IPS DF 4.7 (cell line): ENCODE measurements around the gene PRR5.
"Not testable (repeated sequence)": the region's sequence is repeated elsewhere in the genome, so short reads cannot be mapped to it uniquely, and the experiment has no call there.

Source experiments
- DNase-seq: peaks from one replicate; pipeline ENCODE4 v3.0.0-alpha.2; 2013; ENCODE audit warnings: low spot score; ENCODE audit errors: extremely low read depth

Gene PRR5, protein sequence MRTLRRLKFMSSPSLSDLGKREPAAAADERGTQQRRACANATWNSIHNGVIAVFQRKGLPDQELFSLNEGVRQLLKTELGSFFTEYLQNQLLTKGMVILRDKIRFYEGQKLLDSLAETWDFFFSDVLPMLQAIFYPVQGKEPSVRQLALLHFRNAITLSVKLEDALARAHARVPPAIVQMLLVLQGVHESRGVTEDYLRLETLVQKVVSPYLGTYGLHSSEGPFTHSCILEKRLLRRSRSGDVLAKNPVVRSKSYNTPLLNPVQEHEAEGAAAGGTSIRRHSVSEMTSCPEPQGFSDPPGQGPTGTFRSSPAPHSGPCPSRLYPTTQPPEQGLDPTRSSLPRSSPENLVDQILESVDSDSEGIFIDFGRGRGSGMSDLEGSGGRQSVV

DNA sequence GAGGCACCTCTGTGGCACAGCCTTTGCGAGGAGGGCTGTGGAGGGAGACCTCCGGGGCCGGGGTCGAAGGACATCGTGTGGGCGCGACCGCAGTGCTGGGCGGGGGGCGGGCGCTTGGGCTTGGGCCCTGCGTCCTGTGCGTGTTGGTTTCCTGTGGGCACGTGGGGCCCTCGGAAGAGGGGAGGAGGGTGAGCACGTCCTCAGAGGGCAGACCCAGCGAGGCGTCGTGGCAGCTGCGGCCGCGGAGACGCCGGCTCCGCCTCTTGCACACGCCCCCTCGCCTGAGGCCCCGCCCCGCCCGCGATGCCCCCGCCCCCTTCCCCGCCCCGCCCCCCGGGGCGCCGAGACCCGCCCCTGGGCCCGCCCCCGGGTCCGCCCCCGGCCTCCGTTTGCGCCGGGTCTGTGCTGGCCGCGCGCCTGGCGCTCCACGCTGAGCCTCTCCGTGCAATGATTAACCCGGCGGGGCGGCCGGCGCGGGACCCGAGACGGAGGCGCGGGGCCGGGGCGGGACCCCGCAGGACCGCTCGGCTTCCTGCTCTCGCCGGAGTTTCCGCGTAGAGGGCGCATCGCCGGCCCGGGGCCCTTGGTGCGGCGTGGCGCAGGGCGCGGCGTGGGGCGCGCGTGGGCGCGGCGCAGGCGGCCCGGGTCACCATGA is at the start of gene PRR5:
PRR5 (plus strand) TSS at position 381 of the 655 bp plus-strand sequence; CDS start at position 652, 271 bp downstream.
- DNase-seq: no peak

DNA sequence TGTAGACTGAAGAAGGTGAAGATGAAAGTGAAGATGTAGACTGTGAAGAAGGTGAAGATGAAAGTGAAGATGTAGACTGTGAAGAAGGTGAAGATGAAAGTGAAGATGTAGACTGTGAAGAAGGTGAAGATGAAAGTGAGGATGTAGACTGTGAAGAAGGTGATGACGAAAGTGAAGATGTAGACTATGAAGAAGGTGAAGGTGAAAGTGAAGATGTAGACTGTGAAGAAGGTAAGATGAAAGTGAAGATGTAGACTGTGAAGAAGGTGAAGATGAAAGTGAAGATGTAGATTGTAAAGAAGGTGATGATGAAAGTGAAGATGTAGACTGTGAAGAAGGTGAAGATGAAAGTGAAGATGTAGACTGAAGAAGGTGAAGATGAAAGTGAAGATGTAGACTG is 49.1 kb upstream of the PRR5 start:
- DNase-seq: not testable (repeated sequence)

DNA sequence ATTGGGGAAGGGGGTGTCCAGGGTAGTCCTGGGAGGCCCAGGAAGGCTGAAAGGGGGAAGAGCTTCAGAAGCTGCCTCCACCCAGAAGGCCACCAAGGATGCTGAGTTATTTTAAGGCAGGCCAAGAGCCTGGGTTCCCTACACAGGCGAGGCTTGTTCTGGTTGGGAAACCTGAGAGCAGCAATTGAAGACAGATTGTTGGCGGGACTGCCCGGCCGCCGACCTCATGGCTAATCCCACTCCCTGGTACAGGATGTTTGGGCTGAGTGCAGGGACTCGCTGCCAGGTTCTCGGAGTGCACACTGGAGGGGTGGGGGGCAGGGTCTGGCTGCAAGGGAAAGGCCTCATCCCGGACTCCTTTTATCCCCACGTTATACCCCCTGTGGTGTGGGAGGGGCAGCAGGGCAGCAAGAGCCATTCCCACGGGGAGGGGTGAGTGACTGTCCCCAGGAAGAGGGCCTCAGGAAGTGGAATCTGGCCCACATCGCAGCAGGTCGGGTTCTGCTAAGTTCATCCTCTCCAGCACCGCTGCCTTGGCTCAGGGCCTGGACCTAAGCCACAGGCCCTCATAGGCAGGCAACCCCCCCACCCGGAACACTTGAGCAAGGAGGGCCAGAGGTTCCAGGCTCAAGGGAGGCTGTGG is 43.6 kb upstream of the PRR5 start:
- DNase-seq: no peak

DNA sequence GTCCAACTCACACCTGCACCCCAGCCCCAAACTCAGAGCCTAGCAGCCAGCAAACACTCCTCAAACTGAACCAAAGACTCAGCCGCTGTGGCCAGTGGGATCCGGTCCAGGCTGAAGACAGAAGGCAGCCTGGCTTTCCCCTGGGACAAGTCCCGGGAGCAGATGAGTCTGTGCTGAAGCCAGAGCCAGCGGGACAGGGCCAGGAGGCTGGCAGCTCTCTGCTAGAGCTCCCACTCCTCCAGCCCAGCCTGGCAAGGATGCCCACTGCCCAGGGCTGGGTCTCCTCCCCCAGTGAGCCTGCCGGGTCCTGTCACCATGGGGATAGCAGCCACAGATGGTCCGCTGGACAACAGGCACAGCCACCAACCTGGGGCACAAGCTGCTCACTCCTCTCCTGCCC is 42.9 kb upstream of the PRR5 start:
- no peak for DNase-seq

DNA sequence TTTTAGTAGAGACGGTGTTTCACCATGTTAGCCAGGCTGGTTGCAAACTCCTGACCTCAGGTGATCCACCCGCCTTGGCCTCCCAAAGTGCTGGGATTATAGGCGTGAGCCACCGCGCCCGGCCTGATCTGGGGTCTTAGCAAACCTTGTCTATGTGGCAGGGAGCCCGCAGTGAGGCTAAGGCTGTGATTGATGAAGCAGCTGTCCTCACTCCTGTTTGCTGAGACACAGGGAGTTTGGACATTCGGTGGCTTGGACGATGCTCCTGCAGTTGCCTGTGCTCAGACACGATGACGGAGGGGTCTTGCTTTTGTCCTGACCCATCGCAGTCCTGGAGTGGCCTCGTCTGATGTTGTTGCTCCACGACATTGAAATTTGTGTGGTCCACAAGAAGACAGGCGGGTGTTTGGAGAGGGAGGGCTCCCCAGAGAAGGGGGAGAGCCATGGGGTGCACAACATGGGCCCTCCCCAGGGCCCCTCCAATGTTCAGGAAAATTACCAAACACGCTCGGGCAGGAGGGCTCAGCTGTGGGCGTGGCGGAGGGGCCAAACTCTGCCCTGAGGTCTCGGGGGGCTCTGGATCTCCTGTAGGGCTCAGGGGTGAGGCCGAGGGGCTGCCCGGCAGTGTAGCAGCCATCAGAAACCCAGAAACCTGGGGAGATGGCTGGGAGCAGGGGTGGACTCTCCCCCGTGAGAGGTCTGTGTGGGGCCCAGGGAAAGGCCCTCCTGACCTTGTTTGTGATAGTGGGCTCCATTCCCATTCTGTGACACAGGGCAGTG is 41.8 kb upstream of the PRR5 start:
- DNase-seq: no peak

DNA sequence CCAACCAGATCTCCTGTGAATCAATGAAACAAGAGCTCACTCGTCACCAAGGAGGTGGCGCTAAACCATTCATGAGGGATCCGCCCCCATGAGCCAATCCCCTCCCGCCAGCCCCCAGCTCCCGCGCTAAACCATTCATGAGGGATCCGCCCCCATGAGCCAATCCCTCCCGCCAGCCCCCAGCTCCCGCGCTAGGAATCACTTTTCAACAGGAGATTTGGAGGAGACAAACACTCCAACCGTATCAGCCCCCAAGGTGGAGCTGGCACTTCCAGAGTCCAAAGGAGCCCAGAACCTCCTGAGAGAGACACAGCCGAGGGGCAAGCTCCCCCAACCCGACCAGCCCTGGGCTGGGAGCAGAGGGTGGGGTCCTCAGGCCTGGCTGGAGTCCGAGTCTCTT is 40.9 kb upstream of the PRR5 start:
- no peak for DNase-seq

DNA sequence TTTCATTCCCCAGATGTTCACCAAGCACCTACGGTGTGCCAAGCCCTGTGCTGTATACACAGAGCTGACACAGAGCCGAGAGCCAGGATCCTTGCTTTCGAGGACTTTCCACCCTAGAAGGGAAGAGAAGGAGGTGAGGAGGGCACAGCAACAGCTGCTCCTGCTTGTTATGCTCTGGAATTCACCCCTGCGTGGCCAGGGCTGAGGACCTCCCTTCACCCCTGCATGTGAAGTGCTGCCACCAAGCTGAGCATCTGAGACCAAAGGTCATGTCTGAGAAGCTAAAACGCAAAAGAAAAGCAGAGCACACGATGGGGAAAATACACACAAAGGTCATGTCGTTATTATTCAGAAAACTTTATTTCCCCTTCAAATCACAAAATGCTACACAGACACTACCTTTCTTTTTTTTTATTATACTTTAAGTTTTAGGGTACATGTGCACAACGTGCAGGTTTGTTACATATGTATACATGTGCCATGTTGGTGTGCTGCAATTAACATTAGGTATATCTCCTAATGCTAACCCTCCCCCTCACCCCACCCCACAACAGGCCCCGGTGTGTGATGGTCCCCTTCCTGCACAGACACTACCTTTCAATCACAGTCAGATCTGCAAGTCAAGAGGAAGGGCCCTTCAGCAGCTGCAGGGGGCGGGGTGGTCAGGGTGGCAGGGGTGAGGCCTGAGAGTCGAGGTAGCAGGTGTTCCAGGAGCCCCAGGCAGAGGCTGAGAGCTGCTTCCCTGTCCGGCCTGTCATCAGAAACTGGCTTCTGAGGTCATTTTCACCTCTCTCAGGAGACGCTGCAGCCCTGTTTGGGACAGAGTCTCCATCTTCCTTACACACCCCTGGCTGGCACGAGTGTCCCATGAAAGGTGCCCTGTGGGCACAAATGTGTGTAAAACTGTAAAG is 40.1 kb upstream of the PRR5 start:
- DNase-seq: no peak

DNA sequence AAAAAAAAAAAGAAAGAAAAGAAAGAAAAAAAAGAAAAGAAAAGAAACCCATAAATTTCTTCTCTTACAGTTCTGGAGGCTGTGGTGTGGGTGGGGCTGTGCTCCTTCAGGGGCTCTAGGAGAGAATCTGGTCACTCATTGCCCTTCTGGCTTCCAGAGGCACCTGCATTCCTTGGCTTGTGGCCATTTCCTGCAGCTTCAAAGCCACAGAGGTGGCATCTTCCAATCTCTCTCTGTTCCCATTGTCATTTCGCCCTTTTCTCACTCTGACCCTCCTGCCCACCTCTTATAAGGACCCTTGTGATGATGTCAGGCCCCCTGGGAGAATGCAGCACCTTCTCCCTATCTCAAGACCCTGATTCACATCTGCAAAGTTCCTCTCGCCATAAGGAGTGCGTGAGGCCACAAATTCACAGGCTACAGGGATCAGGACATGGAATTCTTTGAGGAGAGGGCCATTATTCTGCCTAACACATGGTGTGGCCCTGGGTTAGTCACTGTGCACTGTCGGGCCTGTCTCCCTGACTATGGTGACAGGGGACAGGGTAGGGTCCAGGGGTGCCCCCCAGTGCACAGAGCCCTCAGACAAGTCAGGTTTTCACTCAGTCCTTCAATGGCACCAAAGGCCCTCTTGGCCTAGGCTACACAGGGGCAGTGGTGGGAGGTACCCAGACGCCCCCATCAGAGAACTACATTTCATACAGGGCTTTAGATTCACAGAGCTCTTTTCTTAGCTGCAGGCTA is 38.6 kb upstream of the PRR5 start:
- DNase-seq: no peak

DNA sequence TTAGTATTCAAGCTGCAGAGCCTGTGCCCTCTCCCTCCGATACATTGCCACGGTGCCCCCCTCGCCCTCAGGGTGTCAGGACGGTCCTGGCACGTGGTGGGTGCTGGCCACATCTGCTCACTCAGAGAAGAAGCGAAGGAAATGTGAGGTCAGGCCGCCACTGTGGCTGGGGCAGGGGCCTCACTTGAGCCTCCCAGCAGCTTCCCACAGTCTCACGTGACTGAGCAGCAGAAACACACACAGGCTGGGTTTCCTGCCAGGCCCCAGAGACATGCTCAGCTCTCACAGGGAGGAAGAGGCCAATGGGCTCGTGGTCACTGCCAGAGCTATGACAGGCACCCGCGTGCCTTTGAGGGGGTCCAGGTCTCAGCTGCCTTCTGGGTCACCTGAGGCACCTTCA is 37.9 kb upstream of the PRR5 start:
- no peak for DNase-seq

DNA sequence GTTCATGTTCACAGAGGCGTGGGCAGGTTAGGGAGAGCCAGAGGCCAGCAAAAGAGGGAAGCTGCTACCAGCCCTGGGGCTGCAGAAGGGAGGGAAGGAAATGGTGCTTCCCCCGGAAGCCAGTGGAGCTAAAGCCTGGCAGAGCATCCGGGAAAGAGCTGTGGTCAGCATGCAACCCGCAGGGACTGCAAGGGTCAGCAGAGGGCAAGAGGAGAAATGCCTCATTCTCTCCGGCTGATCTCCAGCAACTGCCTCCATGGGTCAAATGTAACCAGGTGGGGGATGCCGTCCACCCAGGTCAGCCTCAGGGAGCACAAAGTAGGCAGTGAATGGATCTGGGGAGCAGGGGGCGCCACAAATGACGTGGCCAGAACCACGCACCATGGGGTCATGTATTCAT is 36.9 kb upstream of the PRR5 start:
- DNase-seq: no peak

DNA sequence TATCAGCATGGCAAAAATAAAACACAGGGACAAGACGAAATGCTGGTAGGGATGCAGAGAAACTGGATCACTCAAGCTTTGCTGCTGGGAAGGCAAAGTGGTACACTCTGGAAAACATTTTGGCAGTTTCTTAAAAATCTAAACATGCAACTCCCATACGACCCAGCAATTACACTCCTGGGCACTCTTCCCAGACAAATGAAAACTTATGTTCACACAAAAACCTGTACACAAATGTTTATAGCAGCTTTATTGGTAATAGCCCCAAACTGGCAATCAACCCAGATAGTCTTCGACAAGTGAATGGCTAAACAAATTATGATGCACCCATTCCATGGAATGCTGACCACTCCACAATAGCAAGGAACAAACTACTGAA is 35.8 kb upstream of the PRR5 start:
- DNase-seq: no peak

DNA sequence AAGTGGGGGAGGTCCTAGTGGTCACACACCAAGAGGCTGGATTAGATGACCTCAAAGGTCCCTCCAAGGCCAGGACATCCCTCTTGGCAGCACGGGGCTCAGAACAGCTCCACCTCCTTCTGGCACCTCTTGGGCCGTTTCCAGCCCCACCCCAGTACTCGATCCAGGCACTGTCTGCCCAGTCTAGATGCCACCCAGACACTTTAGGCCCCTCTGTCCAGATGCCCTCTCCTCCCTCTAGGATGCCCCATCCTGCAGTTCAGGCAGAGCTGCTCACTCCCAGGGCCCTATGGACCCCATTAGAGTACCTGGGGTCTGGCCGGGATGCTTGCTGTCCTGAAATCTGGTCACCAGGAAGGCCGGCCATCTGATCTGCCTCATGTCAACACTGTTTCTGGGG is 34.7 kb upstream of the PRR5 start:
- no peak for DNase-seq

DNA sequence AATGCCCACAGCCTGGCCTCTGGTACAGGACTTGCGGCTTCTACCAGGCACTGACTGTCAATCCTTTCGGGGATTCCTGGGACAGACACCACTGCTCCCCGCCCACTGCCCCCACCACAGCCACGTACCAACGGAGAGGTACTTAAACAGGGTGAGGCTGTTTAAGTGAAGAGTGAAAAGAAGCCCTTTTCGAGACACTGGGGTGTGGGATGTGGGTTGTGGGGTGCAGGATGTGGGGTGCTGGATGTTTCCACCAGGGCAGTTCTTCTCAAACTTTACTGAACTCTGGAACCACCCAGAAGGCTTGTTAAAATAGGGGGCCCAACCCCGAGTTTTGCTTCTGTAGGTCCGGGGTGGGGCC is 34.2 kb upstream of the PRR5 start:
- no peak for DNase-seq

DNA sequence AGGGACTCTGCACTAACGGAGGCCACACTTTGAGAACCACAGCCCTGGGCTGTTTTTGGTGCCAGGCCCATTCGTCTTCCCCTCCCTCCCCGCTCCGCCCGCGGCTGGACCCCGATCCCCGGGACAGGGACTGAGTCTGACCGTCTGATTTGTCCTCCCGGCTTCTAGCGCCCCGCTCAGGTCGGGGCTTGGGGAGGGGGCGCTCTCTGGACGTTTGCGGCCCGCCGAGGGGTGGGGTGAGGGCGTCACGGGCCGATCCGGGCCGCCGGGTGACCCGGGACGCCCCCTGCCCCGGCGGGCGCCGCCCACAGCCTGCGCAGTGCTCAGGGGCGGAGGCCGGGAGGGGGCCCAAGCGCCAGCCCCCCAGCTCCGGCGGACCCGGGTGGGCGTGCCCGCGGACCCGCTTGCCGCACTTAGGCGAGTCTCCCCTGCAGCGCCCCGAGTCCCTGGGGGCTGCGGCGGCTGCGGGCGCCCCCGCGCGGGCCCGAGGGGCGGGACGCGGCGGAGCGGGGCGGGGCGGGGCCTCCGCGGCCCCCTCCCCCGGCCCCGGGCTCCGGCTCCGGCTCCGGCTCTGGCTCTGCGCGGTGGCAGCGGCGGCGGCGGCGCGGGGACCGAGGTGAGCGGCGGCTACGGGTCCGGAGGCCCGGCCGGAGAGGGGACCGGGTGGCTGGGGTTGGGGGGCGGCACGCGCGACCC is 33.7 kb upstream of the PRR5 start:
- no peak for DNase-seq

DNA sequence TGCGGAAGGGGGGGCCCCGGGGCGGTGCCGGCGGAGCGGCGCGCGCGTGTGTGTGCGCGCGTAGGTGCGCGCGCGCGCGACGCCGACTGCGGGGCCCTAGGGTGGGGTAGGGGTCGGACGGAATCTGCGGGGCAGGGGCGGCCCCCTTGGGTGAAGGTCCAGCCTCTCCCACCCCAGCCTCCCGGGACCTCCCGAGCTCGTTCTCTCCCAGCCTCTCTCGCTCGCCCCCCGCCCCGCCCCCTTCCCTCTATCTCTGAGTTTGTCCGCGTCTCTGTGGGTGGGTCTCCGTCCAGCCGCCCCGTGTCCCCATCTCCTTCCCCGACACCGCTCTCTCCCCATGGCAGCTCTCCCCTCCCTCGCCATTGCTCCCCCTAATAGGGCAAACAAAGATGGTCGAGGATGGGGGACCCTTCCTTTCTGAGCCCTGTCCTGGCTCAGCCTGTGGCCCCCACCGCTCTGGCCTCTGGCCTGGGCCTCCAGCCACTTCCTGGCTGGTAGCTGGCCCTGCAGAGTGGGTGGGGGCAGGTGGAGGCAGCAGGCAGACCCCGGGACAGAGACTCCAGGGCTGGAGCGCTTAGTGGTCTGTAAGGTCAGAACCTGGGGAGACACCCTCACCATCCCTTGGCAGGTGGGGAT is 33.0 kb upstream of the PRR5 start:
- DNase-seq: no peak

DNA sequence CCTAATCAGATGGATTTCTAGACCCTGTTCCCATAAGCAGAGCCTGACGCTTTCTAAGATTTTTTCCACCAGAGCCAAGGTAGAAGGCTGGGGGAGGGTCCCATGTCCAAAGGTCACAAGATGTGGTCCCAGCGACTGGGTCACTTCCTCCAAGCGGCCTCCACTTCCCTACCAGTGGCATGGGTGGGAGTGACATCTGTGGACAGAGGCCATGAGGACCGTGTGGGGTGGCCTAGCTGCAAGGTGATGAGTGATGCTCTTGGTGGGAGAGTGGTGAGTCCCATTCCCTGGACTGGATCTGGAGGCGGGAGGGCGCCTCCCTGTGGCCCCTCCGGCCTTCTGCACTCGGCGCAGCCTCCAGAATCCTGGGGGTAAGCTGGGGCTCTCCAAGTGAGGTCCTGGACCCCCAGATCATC is 32.4 kb upstream of the PRR5 start:
- no peak for DNase-seq

DNA sequence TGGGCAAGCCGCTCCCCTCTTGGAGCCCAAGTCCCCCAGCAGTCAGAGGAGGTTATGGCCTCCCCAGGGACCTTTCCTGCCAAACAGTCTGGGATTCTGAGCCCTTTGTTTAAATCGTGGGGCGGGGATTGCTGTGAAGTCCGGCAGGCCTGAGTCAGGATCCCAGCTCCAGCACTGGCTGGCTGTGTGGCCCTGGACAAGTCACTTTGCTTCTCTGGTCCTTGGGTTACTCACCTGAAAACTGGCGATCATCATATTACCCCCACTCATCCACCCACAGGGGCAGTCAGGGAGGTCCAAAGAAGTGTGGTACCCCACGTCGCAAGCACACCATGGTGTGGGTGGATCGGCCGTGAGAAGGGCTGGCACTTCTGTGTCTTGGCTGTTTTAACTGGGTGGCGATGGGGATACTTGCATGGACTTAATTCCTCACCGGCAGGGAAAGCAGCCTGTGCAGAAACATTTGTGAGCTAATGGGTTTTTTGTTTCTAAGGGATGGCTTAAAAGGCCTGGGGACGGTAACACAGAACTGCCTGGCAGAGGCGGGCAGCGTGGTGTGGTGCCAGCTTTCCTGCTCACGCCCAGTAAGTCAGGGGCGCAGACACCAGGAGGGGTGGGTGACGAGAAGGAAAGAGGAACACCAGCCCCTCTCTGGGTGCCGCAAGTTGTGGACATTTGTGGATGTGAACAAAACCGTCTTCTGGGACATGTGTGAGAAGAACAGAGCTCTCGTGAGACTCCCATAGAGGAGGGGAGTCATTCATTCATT is 31.6 kb upstream of the PRR5 start:
- DNase-seq: no peak

DNA sequence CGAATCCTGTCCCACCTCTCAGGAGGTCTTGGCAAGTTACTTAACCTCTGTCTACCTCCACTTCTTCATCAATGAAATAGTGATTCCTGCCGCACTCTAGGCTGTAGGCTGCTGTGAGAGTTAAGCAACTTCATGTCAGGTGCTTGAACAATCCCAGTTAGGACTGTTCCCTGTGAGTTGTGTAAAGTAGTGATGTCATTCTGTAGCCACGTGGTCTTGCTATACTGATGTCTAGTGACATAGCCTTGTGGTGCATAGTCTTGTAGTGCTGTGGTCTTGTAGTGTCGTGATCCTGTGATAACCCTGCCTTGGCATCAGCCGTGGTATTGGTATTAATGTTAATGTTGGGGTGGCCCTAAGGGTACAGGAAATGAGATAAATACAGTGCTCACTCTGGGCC is 30.3 kb upstream of the PRR5 start:
- DNase-seq: no peak
